RWPE2 (cell line): Measurements from ENCODE around the gene SLC12A1.

Experiments used
- ATAC-seq: fragments of 200-7000 bp; cut with Tn5 transposase; 3 replicates; pipeline ENCODE4 v1.9.1; 2021; ENCODE audit warnings: low read depth
- DNase-seq: peaks from one replicate; pipeline ENCODE4 v3.0.0-alpha.2; 2020; ENCODE audit warnings: low spot score
- H3K27ac ChIP-seq: fragments of 450-650 bp; 2 replicates; pipeline ENCODE4 v1.5.1; 2017; ENCODE audit warnings: mild to moderate bottlenecking; ENCODE audit not compliant: poor library complexity, severe bottlenecking
- H3K27me3 ChIP-seq: fragments of 250-450 bp; sonication (Bioruptor Pico); 2 replicates; pipeline ENCODE4 v1.5.1; 2021; ENCODE audit warnings: mild to moderate bottlenecking, moderate library complexity; ENCODE audit not compliant: insufficient read depth, poor library complexity, severe bottlenecking
- H3K36me3 ChIP-seq: fragments of 250-450 bp; sonication (Bioruptor Pico); 2 replicates; pipeline ENCODE4 v1.5.1; 2020; ENCODE audit warnings: low read depth, mild to moderate bottlenecking, moderate library complexity
- H3K4me1 ChIP-seq: fragments of 250-450 bp; sonication (Bioruptor Pico); 2 replicates; pipeline ENCODE4 v1.5.1; 2021; ENCODE audit warnings: mild to moderate bottlenecking, moderate library complexity; ENCODE audit not compliant: insufficient read depth, poor library complexity, severe bottlenecking
- H3K4me3 ChIP-seq: fragments of 250-450 bp; sonication (Bioruptor Pico); 2 replicates; pipeline ENCODE4 v1.5.1; 2021; ENCODE audit warnings: mild to moderate bottlenecking, moderate library complexity; ENCODE audit not compliant: severe bottlenecking
- H3K9me3 ChIP-seq: fragments of 250-450 bp; sonication (Bioruptor Pico); 2 replicates; pipeline ENCODE4 v1.5.1; 2021; ENCODE audit warnings: mild to moderate bottlenecking, moderate library complexity; ENCODE audit not compliant: severe bottlenecking
- CTCF ChIP-seq: fragments of 450-650 bp; IDR thresholded peaks from one replicate; pipeline ENCODE4 v1.5.1; 2017; ENCODE audit warnings: mild to moderate bottlenecking, moderate library complexity; ENCODE audit not compliant: poor library complexity, severe bottlenecking

Gene SLC12A1

DNA sequence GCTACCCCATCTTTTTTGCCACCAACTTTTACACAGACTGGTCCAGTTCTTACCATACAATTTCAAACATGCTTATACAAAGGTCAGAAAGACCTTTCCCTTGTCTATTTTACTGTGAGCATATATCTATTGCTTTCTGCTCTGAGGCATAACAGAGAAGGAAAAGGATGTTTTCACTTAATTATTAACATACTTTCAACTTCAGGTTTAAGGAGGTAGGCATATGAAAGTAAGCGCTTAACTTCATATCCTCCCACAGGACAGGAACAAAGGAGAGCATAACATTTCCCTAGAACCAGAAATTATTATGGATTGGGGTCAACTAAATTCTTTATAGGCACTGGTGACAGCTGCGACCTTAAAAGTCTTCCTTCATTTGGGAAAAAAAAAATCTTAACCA, 29.1 kb upstream of the SLC12A1 start:
- H3K27ac ChIP-seq: no peak overlapping the region
- ATAC-seq: no peak

DNA sequence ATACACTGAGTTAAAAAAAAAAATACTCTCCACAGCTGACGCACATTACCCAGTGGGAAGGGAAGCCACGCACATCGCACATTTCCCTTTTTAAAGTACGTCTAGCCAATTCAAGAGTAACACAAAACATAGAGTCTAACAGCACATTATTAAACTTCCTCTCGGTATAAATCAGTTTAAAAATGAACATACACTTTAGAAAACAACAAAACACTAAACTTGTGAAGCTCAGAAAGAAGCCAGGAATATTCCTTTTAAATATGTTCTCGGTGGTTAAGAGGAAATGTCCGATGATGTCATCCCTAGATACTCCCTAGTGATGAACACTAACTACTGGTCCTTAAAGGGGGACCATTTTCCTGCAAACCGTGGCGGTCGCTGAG, 28.7 kb upstream of the SLC12A1 start:
- peaks cover 2% of the 10 kb centered on the region for H3K4me1 ChIP-seq
- H3K9me3 ChIP-seq: peaks cover 8% of the 10 kb centered on the region
- peak; percentile 70 for ATAC-seq
- H3K27me3 ChIP-seq: no peaks in the 10 kb centered on the region
- H3K27ac ChIP-seq: no peak overlapping the region
- no peak for DNase-seq
- H3K36me3 ChIP-seq: no peaks in the 10 kb centered on the region
- no peak for TF ChIP-seq CTCF
- peak overlapping the region; percentile 94 for H3K4me3 ChIP-seq

More for the DNA sequence above, 29.1 kb upstream of the SLC12A1 start:
- peaks cover 2% of the 10 kb centered on the region for H3K4me1 ChIP-seq
- H3K36me3 ChIP-seq: no peaks in the 10 kb centered on the region
- H3K27me3 ChIP-seq: no peaks in the 10 kb centered on the region
- peaks cover 8% of the 10 kb centered on the region for H3K9me3 ChIP-seq
- no peak for DNase-seq
- H3K4me3 ChIP-seq: no peak overlapping the region
- TF ChIP-seq CTCF: no peak

- DNase-seq (peak; percentile 81), ATAC-seq (peak; percentile 79)
- no peak for TF ChIP-seq CTCF
- Histone ChIP-seq H3K4me3 (peak within 1 kb of the TSS; percentile 94), H3K27ac (no peak within 1 kb of the TSS), H3K9me3 (peaks cover 1% of the 10 kb centered on the region), H3K36me3 (no peaks in the 10 kb centered on the region), H3K27me3 (no peaks in the 10 kb centered on the region), H3K4me1 (peaks cover 2% of the 10 kb centered on the region)
These were observed 28.1 kb upstream of the SLC12A1 start, which contains the start of gene MYEF2 for GRCh38 chr15:48177766-48178647. MYEF2 (minus strand) TSS chr15:48178295; CDS start chr15:48178237, 58 bp downstream.

- no peak for ATAC-seq
- no peak for TF ChIP-seq CTCF
- Histone ChIP-seq H3K27ac (no peak overlapping the region), H3K36me3 (no peaks in the 10 kb centered on the region), H3K9me3 (no peaks in the 10 kb centered on the region), H3K4me3 (peak overlapping the region; percentile 94), H3K4me1 (peaks cover 2% of the 10 kb centered on the region), H3K27me3 (no peaks in the 10 kb centered on the region)
- no peak for DNase-seq
These were observed 27.5 kb upstream of the SLC12A1 start for GRCh38 chr15:48178648-48178931.

GRCh38 chr15:48182749-48183148, 23.4 kb upstream of the SLC12A1 start:
- ATAC-seq (no peak), DNase-seq (no peak)
- Histone ChIP-seq H3K36me3 (no peaks in the 10 kb centered on the region), H3K4me1 (no peaks in the 10 kb centered on the region), H3K9me3 (no peaks in the 10 kb centered on the region), H3K4me3 (no peak overlapping the region), H3K27me3 (peaks cover 5% of the 10 kb centered on the region), H3K27ac (no peak overlapping the region)
- TF ChIP-seq CTCF: no peak
